GM19463 (cell line): ENCODE results near the gene CGN.
"Not testable (repeated sequence)": the region's sequence is repeated elsewhere in the genome, so short reads cannot be mapped to it uniquely, and the experiment has no call there.

Experiments
- ATAC-seq: cut with Tn5 transposase; IDR thresholded peaks from one replicate; pipeline ENCODE4 v1.9.1; 2021; ENCODE audit warnings: mild to moderate bottlenecking, moderate library complexity; ENCODE audit not compliant: unreplicated experiment

Gene CGN

DNA sequence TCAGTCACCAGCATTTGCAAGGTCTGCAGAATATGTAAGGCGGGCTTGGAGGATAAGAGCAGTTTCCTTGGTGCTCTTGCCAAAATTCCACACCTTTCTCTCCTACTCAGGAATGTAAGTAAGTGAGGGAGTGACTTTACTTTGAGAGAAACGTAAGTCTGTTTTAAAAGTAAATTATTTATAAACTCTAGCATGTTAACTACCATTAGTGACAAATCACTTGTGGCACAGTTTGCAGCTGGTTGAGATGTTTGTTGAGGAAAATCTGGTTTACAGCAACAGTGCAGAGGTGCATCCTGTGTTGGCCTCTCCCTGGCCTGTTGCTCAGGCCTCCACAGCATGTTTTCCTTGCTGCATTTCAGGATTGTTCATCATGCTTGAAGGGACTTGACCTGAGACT is 8.5 kb downstream of the CGN start:
- no peak for ATAC-seq

DNA sequence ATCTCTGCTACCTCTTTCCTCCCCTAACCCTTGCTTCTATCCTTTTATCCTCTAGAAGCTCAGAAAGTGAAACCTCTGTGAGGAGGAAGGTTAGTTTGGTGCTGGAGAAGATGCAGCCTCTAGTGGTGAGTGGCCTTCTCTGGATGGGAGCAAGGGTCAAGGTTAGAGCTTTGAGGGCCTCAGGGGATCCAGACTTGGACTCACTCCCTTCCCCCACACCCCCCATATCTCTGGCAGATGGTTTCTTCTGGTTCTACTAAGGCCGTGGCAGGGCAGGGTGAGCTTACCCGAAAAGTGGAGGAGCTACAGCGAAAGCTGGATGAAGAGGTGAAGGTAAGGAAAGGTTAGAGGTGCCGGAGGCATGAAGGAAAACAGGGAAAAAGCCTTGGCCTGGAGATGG is 9.2 kb downstream of the CGN start:
- no peak for ATAC-seq

DNA sequence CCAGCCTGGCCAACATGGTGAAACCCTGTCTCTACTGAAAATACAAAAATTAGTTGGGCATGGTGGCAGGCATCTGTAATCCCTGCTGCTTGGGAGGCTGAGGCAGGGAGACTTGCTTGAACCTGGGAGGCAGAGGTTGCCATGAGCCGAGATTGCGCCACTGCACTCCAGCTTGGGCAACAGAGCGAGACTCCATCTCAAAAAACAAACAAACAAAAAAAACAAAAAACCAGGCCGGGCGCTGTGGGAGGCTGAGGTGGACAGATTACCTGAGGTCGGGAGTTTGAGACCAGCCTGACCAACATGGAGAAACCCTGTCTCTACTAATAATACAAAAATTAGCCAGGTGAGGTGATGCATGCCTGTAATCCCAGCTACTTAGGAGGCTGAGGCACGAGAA is 11.2 kb downstream of the CGN start:
- ATAC-seq: not testable (repeated sequence)

DNA sequence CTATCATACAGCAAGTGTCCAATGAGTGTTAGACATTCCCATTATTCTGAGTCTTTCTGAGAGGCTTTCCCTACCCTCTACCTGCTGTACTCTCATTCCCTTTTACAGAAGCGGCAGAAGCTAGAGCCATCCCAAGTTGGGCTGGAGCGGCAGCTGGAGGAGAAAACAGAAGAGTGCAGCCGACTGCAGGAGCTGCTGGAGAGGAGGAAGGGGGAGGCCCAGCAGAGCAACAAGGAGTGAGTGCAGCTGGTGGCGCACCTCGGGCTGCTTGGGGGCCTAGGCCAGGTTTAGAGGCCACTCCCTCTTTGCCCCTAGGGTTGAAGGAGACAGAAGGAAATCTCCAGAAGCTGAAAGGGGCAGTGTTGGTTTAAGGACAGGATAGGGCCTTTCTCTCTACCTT is 12.1 kb downstream of the CGN start:
- ATAC-seq: no peak

DNA sequence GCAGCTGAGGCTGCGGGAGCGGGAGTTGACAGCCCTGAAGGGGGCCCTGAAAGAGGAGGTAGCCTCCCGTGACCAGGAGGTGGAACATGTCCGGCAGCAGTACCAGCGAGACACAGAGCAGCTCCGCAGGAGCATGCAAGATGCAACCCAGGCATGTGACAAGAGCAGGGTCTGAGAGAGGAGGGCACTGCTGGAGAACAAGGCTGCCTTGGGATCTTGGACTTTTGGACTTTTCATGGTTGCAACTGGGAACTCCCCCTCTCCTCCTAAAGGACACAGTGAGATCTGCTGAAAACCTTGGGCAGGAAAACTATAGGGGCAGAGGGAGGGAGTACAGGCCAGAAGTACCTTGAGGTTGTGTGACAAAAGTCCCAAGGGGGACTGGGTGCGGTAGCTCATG is 13.5 kb downstream of the CGN start:
- no peak for ATAC-seq

DNA sequence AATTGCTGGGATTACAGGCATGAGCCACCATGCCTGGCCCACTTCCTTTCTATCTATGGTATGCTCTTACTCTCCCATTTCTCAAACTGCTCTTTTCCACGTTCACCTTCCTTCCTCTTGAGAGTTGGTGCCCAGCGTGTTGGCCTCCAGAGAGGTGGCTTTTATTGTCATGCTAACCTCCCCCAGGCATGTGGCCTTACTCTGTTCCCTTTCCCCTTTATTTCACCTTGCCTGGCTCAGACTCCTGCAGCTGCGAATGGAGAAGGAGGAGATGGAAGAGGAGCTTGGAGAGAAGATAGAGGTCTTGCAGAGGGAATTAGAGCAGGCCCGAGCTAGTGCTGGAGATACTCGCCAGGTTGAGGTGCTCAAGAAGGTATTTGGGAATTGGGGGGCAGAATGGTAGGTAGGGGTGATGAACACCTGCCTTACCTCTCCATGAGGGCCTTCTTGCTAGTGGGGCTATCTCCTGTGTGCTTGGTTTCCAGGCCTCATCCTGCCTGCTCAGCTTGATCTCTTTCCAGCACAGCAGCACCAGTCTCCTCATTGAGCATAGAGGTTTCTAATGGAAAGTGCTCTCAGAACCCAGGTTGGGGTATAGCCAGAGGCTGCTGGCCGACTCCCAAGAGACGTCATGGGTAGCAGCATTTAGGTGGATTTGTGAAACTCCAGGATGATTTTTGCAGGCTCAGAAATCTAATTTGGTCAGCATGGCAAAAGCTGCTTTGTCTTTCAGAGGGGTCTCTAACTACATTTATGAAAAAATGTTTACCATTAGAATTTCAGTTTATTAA is 15.7 kb downstream of the CGN start:
- no peak for ATAC-seq

DNA sequence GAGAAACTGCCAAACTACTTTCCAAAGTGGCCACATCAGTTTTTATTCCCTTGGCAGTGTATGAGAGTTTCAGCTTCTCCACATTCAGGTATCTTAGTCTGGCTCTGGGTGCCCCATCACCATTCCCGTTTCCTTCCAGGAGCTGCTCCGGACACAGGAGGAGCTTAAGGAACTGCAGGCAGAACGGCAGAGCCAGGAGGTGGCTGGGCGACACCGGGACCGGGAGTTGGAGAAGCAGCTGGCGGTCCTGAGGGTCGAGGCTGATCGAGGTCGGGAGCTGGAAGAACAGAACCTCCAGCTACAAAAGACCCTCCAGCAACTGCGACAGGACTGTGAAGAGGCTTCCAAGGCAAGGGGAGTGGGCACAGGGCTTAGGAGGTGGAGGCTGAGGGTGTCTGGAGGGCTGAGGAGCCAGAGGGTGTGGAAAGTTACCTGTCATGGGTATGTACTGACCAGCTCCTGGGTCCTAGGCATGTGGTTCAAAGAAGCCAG is 18.1 kb downstream of the CGN start:
- no peak for ATAC-seq

DNA sequence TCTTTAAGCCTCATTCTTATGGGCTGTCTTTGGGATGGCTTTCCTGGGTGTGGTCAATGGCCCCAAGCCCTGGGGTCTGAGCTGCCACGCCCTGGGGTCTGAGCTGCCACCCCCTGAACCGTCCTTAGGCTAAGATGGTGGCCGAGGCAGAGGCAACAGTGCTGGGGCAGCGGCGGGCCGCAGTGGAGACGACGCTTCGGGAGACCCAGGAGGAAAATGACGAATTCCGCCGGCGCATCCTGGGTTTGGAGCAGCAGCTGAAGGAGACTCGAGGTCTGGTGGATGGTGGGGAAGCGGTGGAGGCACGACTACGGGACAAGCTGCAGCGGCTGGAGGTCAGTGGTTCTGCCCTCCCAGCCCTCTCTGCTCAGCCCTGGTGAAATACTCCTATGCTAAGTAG is 18.6 kb downstream of the CGN start:
- no peak for ATAC-seq

DNA sequence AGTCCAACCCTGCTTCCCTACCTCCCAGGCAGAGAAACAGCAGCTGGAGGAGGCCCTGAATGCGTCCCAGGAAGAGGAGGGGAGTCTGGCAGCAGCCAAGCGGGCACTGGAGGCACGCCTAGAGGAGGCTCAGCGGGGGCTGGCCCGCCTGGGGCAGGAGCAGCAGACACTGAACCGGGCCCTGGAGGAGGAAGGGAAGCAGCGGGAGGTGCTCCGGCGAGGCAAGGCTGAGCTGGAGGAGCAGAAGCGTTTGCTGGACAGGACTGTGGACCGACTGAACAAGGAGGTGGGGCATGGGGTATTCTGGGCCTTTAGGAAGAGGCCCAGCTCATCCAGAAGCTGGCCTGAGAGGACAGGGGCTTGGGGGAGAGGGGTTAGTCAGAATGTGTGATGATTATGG is 19.3 kb downstream of the CGN start:
- ATAC-seq: no peak

DNA sequence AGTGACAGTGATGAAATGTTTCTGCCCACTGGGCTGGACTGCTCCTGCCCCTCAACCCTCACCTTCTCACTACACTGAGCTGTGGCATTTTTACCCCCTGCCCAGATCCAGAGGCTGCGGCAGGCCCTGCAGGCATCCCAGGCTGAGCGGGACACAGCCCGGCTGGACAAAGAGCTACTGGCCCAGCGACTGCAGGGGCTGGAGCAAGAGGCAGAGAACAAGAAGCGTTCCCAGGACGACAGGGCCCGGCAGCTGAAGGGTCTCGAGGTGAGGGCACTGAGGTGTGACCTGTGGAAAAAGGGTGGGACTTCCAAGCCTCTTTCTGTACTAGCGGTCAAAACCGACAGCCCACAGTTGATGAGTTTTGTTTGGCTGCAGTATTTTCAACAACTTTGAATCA is 22.7 kb downstream of the CGN start:
- ATAC-seq: no peak

DNA sequence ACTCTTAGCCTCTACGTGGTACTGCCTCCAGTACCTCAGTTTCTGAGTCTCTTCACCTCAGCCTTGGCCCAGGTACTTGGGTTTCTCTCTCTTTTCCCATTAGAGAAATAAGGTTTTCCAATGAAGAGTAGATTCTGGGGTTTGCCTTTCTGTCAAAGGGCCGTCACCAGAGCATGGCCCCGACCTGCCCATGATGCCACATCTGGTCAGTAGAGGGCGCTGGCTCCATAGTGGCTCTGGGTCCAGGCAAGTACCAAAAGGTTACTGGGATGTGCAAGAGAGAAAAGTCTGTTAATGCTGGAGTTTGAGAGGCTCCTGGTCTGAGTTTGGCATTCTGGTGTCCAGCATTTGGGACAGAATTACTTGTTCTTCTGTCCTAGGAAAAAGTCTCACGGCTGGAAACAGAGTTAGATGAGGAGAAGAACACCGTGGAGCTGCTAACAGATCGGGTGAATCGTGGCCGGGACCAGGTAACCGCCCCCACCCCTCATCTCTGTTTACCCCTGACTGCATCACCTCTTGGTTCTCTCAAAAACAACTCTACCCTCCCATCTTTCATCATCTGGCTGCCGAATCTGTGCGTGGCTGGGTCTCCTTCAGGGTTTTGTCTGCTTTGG is 23.6 kb downstream of the CGN start:
- no peak for ATAC-seq

DNA sequence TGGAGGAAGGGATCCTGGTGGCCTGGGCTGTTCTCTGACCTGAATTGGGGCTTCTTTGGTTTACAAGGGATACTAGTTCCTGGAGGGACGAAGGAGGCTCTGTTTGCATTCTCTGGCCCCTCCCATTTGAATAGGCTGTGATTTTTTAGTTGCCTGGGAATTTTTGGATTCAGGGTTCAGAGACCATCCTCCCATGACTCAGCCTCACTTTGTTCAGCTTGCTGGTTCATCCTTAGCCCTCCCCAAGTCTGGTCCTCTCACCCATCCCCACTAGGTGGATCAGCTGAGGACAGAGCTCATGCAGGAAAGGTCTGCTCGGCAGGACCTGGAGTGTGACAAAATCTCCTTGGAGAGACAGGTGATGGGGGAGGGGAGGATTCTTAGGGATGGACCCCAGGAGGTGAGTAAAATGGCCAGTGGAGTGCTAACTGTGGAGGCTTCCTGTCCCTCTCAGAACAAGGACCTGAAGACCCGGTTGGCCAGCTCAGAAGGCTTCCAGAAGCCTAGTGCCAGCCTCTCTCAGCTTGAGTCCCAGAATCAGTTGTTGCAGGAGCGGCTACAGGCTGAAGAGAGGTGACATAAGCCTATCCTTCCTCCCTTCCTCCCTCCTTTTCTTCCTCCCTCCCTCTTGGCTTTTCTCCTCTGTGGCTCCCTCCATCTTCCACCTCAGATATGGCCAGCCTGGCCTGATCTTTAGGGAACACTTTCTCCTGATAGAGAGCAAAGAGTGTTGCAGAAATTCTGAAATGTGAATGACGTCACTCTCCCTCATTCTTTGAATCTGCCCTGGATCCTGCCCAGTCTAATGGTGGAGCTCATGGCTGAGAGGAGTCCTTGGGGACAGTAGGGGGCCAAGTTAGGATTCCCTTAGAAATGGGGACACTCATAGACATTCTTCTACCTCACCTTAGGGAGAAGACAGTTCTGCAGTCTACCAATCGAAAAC is 24.4 kb downstream of the CGN start:
- ATAC-seq: no peak

DNA sequence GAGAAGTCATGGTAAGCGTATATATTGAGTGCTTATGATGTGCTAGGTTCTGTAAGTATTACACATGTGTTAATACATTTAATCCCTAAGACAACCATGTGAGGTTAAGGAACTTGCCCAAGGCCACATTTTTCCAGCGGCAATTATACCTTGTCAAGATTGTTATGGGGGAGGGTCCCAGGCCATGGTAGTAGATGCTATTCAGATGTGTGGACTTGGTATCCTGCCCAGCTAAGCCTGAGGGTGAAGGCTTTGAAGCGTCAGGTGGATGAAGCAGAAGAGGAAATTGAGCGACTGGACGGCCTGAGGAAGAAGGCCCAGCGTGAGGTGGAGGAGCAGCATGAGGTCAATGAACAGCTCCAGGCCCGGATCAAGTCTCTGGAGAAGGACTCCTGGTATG is 25.3 kb downstream of the CGN start:
- no peak for ATAC-seq

DNA sequence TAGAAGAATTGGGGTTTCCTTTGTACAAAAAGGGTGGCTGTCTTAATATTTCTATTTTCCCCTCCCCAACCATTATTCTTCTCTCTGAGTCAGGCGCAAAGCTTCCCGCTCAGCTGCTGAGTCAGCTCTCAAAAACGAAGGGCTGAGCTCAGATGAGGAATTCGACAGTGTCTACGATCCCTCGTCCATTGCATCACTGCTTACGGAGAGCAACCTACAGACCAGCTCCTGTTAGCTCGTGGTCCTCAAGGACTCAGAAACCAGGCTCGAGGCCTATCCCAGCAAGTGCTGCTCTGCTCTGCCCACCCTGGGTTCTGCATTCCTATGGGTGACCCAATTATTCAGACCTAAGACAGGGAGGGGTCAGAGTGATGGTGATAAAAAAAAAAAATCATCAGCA is 25.9 kb downstream of the CGN start:
- no peak for ATAC-seq

DNA sequence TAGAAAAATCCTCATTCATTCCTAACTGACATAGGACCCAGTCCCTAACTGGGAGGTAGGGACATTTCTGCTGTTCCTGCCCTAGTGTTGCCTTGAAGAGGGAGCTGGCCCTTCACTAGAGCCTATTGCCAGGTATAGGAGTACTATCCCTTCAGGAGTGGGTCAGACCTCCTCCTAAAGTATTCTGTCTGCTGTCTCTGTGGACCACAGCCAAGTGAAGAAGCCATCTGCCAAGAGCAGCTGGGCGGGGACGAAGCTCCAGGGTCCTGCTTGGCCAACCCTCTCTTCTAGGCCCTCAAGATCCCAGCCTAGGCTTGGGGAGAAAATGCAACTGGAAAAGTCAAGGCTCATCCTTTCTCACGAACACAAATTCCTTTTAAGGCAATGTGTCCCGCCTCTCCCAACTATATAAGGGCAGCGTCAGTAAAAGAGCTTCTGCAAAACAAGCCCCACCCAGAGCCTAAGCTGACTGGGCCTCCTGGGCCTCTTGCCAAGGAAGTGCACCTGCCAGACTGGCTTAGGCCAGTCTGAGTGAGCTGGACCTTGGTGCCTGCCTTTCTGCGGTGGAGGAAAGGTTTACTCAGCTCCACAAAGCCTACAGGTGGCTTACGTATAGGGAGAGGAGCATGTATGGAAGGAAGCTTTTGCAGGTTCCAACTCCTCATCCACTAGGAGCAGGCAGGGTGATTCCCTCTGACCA is 28.3 kb downstream of the CGN start:
- peak; percentile 44 for ATAC-seq

DNA sequence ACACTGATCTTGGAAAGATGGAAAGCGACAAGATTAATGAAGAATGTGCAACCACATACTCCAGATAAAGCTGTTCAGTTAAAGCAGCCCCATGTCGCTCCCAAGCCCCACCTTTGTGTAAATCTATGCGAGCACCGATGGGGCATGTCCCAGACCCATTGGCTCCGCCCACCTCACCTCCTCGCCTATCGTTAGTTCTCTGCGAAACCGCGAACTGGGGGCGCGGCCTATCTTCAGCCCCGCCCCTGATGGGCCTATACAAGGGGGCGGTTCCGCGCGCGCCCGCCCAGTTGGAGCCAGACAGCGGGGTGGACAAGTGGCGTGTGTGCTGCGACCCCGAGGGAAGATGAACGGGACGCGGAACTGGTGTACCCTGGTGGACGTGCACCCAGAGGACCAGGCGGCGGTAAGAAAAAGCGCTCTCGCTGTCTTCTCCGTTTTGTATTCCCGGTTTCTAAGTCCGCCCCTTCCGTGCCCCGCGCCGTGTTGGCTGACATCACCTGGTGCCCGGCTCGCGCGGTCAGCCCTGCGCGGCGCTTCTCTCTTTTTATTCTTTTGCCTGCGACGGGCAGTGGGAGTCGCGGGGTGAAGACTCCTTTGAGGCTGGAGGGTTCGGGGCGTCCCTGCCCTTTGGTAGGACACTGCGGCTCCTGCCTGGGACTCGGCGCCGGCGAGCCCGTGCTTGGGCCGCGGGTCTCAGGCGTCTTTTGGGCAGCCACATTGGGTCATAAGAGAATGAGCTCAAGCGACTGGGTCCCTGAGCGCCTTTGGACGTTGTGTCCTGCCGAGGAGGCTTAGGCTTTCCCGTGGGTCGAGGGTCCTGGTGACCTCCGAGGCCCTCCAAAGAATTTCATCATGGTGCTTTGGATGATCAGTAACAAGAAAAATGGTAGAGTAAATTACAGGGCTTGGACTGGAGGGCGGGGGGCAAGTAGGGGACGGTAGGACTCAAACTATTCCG is 29.1 kb downstream of the CGN start, which contains the start of gene TUFT1:
TSS of gene TUFT1 (plus strand) at position 289 of the 961 bp plus-strand sequence. CDS start at position 347, 58 bp downstream.
- ATAC-seq: peak; percentile 97

DNA sequence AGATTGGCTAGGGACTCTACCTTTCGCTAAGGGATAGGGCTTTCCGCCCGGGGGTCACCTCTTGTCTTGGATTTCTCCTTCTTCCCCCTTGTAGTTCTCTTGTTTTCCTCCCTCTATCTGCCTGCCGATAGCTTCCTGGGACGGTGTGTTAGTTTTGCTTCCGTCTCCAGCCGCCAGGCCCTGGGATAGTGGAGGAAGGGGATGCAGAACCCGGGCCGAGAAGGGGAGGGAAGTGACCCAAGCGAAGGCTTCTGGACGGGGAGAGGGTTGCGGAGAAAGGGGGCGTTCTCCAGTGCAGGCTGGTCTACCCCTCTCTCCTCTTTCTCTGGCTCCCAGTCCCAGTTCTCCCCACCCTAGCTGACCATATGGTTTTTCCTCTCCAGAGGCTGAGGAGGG is 29.8 kb downstream of the CGN start:
- ATAC-seq: no peak

DNA sequence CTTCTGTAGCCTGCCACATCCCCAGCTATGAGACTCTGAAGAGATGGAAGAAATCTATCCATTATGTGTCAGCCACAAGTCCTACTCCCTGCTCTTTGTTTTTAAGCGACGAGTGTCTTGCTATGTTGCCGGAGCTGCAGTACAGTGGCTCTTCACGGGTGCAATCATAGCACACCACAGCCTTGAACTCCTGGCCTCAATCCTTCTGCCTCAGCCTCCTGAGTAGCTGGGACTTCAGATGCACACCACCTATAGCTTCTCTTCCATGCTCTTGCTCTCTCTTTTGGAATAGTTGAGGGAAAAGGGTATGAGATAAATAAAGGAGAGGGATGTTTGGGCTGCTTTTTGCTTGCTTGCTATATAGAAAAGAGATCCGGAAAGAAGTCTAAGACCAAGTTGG is 30.6 kb downstream of the CGN start:
- no peak for ATAC-seq

DNA sequence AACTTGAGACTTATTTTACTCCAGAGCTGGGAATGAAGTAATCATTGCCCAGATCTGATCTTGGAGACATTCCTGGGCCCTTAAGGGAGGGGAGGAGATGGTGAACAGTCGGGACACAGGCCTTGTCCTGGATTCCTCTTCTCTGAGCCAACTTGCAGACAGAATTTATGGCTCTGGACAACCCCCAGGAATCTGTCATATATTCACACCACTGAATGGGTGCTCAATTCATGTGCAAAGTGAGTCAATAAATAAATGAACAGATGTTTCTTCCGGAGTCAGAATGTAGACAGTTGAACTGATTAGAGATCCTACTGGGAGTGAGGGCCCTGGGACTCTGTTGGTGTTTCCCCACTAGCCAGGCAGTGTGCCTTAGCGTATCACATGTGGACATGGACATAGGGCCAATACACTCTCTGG is 31.5 kb downstream of the CGN start:
- ATAC-seq: no peak

DNA sequence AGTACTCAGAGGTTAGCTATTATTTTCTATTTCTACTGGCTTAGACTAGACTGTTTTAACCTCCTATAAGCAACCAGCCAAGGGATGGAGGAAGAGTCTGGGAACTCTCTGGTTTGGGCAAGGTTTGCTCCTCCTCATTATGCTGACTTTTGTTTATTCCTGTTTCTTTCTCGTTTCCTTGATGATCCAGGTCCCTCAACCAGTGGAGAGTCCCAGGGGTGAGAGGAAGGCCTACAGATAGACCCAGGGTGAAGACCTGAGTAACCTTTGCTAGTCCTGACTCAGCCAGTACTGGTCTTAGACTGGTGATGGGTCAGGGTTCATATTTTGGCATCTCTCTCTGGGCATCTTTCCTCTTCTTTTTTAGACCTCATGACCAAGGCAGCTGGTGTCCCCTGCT is 34.4 kb downstream of the CGN start:
- ATAC-seq: no peak
